Measurements from ENCODE around the gene CD74.

Gene CD74

GRCh38 chr5:150396267-150396666 lies 16.4 kb downstream of the CD74 start:
- DNase-seq, result no peak

GRCh38 chr5:150395688-150395975 lies 17.1 kb downstream of the CD74 start:
- no peak for DNase-seq

- no peak for DNase-seq
These were observed 17.6 kb downstream of the CD74 start for GRCh38 chr5:150394912-150395687.

GRCh38 chr5:150394131-150394530 lies 18.6 kb downstream of the CD74 start:
- DNase-seq, result no peak

- DNase-seq, result no peak
These were observed 19.5 kb downstream of the CD74 start for GRCh38 chr5:150393096-150393645.

GRCh38 chr5:150392680-150393079 lies 20.0 kb downstream of the CD74 start:
- DNase-seq, result no peak

GRCh38 chr5:150391986-150392385 lies 20.7 kb downstream of the CD74 start:
- DNase-seq, result no peak

- DNase-seq, result no peak
These were observed 21.5 kb downstream of the CD74 start for GRCh38 chr5:150391064-150391834.

GRCh38 chr5:150389531-150390266 lies 23.0 kb downstream of the CD74 start:
- DNase-seq, result no peak

- no peak for DNase-seq
These were observed 26.5 kb downstream of the CD74 start for GRCh38 chr5:150386024-150386855.

GRCh38 chr5:150384701-150385100 lies 28.0 kb downstream of the CD74 start:
- no peak for DNase-seq

GRCh38 chr5:150377964-150378694 lies 34.6 kb downstream of the CD74 start:
- no peak for DNase-seq

GRCh38 chr5:150376799-150377771 lies 35.6 kb downstream of the CD74 start:
- DNase-seq, result no peak

GRCh38 chr5:150374651-150375050 lies 38.1 kb downstream of the CD74 start:
- DNase-seq, result no peak

- no peak for DNase-seq
These were observed 40.1 kb downstream of the CD74 start for GRCh38 chr5:150372639-150373038.

- DNase-seq, result no peak
These were observed 44.2 kb downstream of the CD74 start for GRCh38 chr5:150368526-150368925.

- DNase-seq, result no peak
These were observed 48.7 kb downstream of the CD74 start for GRCh38 chr5:150364004-150364403.

- no peak for DNase-seq
These were observed 49.5 kb downstream of the CD74 start for GRCh38 chr5:150363185-150363584.

GRCh38 chr5:150361301-150361700 lies 51.4 kb downstream of the CD74 start:
- DNase-seq, result no peak

GRCh38 chr5:150358261-150359095 lies 54.2 kb downstream of the CD74 start:
- no peak for DNase-seq

Data from GOT3 (cell line).